GM12864 (cell line): Measurements from ENCODE around the gene FFAR4.
A peak's percentile ranks its signal among the peaks of the same experiment; 100 is the strongest.
"Not testable (repeated sequence)": the region's sequence is repeated elsewhere in the genome, so short reads cannot be mapped to it uniquely, and the experiment has no call there.

Experiments
- DNase-seq: peaks from one replicate; pipeline ENCODE4 v3.0.0-alpha.2; 2011; ENCODE audit warnings: low read depth
- H3K4me3 ChIP-seq: 2 replicates; pipeline ENCODE4 v1.5.1; 2011; ENCODE audit warnings: mild to moderate bottlenecking, low read depth, low read length, control low read depth
- TF ChIP-seq, protein P1 (sequence below): IDR thresholded peaks from 2 replicates; pipeline ENCODE4 v1.5.1; 2011; ENCODE audit warnings: low read depth, mild to moderate bottlenecking, moderate library complexity, low read length, control low read depth, inconsistent platforms; ENCODE audit errors: missing control alignments

The FFAR4 gene

DNA sequence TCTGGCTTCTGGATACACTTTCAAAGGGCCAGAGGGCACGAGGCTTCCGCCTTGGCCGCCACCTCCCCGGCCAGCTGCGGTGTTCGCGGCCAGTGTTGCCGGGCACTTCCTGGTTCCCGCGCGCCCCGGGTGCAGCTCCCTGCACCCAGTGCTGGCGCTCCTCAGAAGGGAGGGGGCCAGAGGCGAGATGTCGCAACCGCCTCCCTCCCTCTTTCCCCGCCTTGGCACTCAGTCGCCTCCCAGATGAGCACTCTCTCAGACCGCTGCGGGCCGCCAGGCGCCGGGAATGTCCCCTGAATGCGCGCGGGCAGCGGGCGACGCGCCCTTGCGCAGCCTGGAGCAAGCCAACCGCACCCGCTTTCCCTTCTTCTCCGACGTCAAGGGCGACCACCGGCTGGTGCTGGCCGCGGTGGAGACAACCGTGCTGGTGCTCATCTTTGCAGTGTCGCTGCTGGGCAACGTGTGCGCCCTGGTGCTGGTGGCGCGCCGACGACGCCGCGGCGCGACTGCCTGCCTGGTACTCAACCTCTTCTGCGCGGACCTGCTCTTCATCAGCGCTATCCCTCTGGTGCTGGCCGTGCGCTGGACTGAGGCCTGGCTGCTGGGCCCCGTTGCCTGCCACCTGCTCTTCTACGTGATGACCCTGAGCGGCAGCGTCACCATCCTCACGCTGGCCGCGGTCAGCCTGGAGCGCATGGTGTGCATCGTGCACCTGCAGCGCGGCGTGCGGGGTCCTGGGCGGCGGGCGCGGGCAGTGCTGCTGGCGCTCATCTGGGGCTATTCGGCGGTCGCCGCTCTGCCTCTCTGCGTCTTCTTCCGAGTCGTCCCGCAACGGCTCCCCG lies at the start of gene FFAR4:
TSS of gene FFAR4 (plus strand) at position 231 of the 842 bp plus-strand sequence. CDS start at position 287, 56 bp downstream.
- TF ChIP-seq, protein P1, sequence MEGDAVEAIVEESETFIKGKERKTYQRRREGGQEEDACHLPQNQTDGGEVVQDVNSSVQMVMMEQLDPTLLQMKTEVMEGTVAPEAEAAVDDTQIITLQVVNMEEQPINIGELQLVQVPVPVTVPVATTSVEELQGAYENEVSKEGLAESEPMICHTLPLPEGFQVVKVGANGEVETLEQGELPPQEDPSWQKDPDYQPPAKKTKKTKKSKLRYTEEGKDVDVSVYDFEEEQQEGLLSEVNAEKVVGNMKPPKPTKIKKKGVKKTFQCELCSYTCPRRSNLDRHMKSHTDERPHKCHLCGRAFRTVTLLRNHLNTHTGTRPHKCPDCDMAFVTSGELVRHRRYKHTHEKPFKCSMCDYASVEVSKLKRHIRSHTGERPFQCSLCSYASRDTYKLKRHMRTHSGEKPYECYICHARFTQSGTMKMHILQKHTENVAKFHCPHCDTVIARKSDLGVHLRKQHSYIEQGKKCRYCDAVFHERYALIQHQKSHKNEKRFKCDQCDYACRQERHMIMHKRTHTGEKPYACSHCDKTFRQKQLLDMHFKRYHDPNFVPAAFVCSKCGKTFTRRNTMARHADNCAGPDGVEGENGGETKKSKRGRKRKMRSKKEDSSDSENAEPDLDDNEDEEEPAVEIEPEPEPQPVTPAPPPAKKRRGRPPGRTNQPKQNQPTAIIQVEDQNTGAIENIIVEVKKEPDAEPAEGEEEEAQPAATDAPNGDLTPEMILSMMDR: no peak
- no peak for DNase-seq
- no peak within 1 kb of the TSS for H3K4me3 ChIP-seq

DNA sequence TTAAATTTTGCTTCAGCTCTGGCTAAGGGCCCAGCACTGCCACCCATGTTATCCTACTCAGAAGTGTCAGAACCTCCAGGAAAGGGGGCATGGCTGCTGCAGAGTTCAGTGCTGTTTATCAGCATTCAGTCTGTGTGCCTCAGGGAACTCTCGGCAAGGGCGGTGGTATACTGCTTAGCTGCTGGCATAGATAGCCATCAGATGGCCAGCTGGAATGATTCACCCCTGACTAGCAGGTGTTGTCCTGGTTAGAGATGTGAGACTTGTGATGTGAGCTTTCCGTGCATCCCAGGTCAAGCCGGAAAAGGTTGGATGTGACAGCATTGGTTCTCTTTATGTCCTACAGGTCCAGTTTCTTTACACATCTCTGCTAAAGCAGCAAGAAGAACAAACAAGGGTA lies 47.9 kb upstream of the FFAR4 start:
- TF ChIP-seq, protein P1: no peak
- no peak overlapping the region for H3K4me3 ChIP-seq
- no peak for DNase-seq

DNA sequence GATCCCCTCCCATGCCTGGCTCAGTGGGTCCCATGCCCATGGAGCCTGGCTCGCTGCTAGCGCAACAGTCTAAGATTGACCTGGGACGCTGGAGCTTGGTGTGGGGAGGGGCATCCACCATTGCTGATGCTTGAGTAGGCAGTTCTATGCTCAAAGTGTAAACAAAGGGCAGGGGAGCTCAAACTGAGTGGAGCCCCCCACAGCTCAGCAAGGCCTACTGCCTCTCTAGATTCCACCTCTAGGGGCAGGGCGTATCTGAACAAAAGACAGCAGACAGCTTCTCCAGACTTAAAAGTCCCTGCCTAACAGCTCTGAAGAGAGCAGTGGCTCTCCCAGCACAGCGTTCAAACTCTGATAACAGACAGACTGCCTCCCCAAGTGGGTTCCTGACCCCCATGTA lies 31.2 kb upstream of the FFAR4 start:
- no peak overlapping the region for H3K4me3 ChIP-seq
- TF ChIP-seq, protein P1: no peak
- no peak for DNase-seq

DNA sequence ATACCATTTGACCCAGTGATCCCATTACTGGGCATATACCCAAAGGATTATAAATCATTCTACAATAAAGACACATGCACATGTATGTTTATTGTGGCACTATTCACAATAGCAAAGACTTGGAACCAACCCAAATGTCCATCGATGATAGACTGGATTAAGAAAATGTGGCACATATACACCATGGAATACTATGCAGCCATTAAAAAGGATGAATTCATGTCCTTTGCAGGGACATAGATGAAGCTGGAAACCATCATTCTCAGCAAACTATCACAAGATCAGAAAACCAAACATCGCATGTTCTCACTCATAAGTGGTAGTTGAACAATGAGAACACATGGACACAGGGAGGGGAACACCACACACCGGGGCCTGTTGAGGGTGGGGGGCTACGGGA lies 25.6 kb upstream of the FFAR4 start:
- DNase-seq, H3K4me3 ChIP-seq: not testable (repeated sequence)

DNA sequence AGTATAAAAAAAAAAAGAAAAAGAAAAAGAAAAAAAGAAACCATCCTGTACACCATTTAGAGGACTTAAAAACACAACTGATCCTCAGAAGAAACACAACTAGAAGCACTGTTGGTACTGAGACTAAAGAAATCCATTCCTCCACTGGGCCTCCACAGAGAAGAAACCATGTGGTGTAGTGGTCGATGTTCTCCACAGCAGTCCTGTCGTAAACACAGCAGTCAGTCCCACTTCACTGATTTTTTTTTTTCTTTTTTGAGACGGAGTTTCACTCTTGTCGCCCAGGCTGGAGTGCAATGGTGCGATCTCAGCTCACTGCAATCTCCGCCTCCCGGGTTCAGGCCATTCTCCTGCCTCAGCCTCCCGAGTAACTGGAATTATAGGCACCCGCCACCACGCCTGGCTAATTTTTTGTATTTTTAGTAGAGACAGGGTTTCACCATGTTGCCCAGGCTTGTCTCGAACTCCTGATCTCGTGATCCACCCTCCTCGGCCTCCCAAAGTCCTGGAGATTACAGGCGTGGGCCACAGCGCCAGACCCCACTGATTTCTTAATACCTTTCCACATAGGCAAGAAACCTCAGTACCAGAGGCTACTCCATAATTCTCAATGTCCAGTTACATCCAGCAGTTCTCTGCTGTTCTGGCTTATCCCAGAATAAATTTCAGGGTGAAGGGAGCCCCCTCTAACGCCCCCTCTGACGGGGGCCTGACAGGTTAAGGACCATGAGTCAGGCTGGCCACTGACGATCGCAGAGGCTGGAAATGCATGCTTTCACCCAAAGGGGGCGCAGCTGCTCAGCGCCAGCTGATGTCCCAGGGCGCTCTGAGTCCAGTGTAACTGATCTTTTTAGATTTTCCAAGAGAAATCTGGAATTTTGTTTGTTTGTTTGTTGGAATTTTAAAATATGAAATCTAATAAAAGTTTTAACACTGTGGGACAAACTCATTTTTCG lies 24.8 kb upstream of the FFAR4 start:
- TF ChIP-seq, protein P1: peak; percentile 73
- H3K4me3 ChIP-seq: no peak overlapping the region

DNA sequence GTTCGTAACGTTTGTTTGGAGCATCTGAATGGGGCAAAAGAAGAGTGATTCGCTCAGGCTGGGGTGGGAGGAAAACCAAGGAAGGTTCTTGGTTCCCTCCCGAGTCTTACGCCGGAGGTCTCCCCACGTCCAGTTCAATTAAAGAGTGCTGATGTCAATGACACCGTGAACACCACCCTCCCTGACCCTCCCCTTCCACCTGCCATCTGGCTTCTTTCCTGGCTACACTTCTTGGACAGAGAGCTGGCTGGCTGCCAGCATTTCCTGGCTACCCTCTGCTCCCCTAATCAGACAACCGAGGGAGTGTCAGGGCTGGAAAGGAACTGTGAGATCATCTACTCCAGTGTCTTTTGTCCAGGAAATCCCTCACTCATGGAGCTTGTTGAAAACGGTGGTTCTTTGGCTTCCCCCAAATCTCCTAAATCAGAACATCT lies 24.1 kb upstream of the FFAR4 start:
- no peak overlapping the region for H3K4me3 ChIP-seq
- DNase-seq: no peak
- TF ChIP-seq, protein P1: no peak

More for the DNA sequence above, 24.8 kb upstream of the FFAR4 start:
- no peak for DNase-seq

DNA sequence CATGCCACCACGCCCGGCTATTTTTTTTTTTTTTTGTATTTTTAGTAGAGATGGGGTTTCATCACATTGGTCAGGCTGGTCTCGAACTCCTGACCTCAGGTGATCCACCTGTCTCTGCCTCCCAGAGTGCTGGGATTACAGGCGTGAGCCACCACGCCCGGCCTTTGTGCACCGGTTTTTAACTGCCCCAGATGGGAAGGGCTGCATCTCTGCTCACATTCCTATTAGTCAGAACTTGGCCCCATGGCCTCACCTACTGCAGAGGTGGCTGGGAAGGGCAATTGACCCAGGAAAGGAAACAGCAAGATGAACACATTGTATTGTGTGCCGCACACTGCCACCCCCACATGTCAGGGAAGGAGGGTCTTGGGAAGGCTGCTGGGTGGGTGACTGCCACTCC lies 19.5 kb upstream of the FFAR4 start:
- not testable (repeated sequence) for DNase-seq, H3K4me3 ChIP-seq
